HG02610 (cell line): ENCODE data around the gene HAUS2.
A peak's percentile ranks its signal among the peaks of the same experiment; 100 is the strongest.
"Not testable (repeated sequence)": the region's sequence is repeated elsewhere in the genome, so short reads cannot be mapped to it uniquely, and the experiment has no call there.

Source experiments
- ATAC-seq: cut with Tn5 transposase; IDR thresholded peaks from one replicate; pipeline ENCODE4 v1.9.1; 2021; ENCODE audit warnings: mild to moderate bottlenecking, moderate library complexity; ENCODE audit not compliant: unreplicated experiment

HAUS2 gene

DNA sequence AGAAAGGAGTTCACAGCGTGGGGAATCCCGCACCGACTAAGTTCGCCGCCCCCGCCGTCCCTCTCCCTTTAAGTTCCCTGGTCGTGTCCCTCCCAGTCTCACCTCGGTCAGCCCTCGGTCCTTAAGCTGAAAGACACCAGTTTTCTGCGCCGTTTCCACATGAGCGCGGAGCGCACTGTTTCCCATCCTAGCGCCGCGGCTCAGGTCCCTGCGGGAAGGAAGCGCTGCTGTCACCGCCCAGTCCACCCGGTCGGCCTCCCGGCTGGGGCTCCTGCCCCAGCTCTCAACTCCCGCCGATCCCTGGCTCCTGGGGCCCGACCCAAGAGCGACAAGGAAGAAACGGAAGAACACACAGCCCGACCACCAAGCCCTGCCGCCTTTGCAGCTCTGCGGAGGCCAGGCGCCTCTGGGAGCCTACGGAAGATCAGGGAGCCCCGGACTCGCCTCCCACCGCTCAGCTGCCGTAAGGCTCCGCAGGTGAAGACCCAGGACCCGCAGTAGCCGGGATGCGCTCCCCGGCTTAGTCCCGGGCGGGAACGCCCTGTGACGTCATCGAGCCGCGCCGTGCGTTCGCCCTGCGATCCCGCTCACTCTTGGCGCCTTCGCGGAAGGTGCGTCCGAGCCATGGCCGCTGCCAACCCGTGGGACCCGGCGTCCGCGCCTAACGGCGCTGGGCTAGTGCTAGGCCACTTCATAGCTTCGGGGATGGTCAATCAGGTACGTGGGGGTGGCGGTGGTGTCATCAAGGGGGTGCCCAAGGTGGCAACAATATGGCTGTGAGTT lies at the start of gene HAUS2, which contains the start of gene LRRC57:
TSS of gene HAUS2 (plus strand) at position 590 of the 783 bp plus-strand sequence. CDS start at position 625, 35 bp downstream.
TSS of gene LRRC57 (minus strand) at position 545 of the 783 bp plus-strand sequence. CDS start at position 186, 359 bp downstream.
- peak; percentile 80 for ATAC-seq

DNA sequence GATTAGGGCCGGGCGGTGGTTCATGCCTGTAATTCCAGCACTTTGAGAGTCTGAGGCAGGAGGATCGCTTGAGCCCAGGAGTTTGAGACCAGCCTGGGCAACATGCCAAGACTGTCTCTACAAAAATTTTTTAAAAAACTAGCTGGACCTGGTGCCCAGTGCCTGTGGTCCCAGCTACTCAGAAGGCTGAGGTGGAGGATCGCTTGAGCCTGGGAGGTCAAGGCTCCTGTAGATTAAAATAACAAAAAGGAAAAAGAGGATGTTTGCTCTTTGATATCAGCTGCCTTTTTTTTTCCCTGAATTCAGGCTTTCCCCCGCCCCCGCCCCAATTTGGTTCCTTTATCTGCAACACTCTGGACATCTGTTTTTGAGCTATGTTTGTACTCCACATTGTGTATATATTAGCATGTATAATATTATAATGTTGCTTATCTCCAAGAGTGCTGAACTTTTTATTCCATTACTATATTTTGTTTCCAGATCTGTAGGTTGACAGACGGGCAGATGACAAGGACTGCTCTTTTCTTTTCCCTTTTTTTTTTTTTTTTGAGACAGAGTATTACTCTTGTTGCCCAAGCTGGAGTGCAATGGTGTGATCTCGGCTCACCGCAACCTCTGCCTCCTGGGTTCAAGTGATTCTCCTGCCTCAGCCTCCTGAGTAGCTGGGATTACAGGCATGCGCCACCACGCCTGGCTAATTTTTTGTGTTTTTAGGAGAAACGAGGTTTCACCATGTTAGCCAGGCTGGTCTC lies 48.6 kb upstream of the HAUS2 start:
- no peak for ATAC-seq

GRCh38 chr15:42502477-42502876 lies 46.2 kb upstream of the HAUS2 start:
- ATAC-seq: no peak

DNA sequence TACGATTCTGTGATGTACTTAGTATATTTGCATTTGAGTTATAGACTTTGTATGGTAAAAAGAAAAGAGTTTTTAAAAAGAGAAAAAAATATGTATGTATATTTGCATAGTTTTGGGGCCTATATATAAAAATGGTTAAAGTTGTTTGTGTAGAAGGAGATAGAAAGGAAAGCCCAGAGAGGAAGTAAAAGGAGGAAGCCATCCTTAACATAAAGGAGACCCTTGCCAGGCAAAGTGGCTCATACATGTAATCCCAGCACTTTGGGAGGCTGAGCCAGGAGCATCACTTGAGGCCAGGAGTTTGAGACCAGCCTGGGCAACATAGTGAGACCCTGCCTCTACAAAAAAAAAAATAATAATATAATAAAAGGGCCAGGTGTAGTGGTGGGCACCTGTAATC lies 44.8 kb upstream of the HAUS2 start:
- no peak for ATAC-seq

- ATAC-seq: no peak
These were observed 44.0 kb upstream of the HAUS2 start for GRCh38 chr15:42504631-42505030.

DNA sequence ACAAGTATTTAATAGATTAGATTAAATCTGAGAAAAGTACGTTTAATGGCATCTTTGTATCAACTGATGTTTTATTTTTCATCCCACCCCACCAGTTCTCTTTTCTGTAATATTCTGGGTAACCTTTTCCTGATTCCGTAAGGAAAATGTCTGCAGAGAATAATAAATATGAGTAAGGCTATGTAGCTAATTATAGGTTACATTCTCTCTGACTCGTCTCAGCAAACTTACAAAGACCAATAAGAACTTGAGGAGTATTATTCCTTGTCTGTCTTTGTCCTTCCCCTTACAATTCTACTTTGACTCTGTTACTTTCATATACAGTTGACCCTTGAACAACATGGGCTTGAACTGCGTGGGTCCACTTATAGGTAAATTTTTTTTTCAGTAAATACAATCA lies 41.1 kb upstream of the HAUS2 start:
- no peak for ATAC-seq

DNA sequence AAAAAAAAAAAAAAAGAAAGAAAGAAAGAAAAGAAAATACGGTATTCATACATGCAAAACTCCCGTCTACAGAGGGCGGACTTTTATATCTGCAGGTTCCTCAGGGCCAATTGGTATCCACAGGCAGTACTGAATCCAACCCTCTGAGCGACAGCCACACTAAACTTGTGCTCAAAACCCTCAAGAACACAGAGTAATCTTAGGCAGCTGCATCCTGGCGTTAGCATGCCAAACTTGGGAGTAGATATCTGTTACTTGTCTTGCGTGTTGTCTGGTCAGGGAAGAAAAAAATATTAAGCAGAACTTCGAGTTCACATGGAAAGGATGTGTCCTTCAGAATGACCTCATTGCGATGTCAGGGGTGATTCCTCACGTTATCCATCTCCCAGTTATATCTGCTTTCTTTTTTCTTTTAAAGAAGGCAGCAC lies 40.4 kb upstream of the HAUS2 start:
- ATAC-seq: no peak

- ATAC-seq: no peak
These were observed 38.2 kb upstream of the HAUS2 start for GRCh38 chr15:42510258-42511006.

GRCh38 chr15:42511007-42511391 lies 37.6 kb upstream of the HAUS2 start:
- no peak for ATAC-seq

DNA sequence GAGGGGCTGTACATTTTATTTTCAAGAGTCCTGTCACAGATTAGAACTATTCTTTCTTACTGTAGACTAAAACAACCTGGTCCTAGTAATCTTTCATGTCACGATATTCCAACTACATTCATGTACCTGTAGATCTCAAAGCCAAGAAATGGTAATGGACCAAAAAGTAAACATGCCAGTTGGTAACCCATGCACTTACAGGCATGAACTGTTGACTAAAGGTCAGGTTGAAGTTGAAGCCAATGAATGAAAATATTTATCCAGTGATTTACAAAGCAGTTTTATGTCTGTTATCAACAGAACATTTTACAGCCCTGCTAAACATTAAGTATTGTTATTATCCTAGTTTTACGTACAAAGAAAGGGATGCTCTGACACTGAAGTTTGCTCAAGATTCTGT lies 25.3 kb upstream of the HAUS2 start:
- no peak for ATAC-seq

DNA sequence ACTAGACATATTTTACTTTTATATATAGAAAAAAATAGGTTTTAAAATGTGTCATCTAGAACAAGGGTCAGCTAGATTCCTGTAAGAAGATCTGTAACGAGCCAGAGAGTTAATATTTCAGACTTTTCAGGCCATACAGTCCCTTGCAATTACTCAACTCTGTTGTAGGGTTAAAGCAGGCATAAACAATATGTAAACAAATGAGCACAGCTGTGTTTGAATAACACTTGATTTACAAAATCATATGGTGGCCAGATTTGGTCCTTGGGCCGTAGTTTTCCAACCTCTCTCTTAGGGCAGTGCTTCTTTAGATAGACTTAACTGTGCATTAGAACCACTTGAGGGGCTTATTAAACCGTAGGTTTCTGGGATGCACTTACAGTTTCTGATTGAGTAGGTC lies 19.7 kb upstream of the HAUS2 start:
- no peak for ATAC-seq

DNA sequence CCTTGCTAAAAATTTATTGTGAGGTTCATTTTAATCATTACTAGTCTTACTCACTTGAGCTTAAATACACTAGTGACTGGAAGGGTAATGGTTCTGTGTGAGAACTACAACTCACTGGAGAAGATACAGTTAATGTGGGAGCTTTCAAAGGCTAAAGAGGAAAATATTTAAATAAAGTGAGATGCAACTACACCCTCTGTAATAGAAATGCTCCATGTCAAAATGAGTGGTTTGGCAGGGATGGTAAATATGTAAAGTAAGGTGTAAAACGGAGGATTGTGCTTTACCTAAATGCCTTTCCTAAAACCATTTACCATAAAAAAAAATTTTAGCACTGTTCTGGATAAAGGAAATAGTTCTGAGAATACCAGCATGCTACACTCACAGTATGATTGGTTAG lies 15.4 kb upstream of the HAUS2 start:
- no peak for ATAC-seq

DNA sequence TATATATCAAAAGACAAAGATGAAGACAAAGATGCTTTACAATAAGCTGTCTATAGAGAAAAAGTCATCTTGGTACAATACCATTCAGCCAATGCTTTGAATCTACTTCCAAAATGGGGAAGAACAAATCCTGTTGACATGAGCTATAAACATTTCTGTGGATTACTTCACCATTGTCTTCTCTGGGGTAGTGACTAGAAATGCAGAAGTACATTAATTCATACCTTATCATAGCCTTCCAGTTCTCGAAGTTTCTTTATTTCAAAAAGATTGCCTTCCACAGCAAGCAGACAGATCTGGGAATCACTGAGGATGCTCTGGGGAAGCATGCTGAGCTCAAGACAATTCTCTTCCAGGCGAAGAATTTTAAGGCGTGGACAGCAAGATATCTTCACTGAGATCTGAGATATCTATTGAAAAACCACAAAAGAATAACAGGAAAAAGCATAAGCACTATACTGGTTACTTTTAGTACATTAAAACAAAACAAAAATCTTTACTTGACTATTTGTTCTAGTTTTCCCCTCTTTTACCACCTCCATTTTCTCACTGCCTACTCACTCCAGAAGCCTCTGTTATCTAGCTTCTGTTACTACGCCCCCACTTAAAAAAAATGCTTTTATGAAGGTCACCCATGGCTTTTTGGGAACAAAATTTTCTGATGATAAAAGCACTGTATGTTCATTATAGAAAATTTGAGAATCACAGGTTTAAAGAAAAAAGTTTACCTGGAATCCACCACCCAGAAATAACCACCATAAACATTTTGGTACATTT lies 3.6 kb upstream of the HAUS2 start:
- ATAC-seq: no peak

GRCh38 chr15:42547918-42548248 lies 755 bp upstream of the HAUS2 start:
- no peak for ATAC-seq

DNA sequence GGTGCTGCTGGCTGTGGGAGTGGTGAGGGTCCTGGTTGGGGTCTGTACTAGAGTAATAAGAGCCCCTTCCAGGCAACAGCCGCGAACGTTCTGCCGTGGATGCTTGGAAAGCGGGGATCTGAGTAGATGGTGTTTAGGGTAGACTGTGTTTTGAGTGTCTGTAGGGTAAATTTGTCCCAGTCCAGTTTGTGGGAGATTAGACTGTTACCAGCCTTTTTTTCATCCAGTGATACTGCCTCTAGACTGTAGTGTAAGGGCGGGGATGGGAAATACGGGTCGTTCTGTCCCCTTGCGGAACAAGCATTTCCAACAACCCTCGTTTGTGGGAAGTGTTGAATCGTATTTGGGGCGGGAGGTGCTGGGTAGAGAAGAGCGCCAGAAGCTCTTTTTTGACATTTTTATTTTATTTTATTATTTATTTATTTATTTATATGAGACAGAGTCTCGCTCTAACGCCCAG lies 424 bp downstream of the HAUS2 start:
- peak; percentile 20 for ATAC-seq

- ATAC-seq: no peak
These were observed 1.2 kb downstream of the HAUS2 start for GRCh38 chr15:42549741-42550392.

GRCh38 chr15:42553554-42553953 lies 4.9 kb downstream of the HAUS2 start:
- ATAC-seq: no peak

DNA sequence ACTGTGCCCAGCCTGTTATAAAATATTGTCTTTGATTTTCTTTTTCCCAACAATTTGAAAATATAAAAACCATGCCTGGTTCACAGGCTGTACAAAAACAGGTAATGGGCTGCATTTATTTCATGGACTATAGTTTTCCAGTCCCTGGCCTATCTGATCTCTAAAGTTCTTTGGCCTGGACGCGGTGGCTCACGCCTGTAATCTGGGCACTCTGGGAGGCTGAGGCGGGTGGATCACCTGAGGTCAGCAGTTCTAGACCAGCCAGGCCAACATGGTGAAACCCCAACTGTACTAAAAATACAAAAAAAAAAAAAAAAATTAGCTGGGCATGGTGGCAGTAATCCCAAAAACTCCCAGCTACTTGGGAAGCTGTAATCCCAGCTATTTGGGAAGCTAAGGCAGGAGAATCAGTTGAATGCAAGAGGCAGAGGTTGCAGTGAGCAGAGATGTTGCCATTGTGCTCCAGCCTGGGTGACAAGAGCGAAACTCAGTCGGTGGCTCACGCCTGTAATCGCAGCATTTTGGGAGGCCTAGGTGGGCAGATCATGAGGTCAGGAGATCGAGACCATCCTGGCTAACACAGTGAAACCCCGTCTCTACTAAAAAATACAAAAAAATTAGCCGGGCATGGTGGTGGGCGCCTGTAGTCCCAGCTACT lies 8.0 kb downstream of the HAUS2 start:
- ATAC-seq: not testable (repeated sequence)

GRCh38 chr15:42558739-42559138 lies 10.1 kb downstream of the HAUS2 start:
- ATAC-seq: no peak
